ENCODE results near the gene BNIP5.

The BNIP5 gene

DNA sequence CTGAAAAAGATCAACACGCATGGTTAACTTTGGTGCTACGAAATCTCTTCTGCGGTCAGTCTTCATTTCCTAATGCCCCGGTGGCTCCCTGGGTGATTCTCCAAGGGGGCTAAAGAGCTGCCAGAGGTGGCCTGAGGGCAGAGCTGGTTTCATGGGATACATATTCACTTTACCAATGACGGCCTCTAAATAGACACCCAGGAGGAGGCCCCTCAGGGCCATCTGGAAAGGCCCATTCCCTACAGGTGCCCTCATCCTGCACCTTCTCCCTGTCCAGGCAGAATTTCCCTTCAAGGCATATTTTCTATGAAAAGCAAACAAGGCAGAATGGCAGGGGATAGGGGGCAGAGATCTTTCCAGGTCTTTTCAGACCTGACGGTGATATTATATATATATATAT, 12.5 kb downstream of the BNIP5 start:
- DNase-seq (ENCODE audit: low read depth, low spot score), result no peak

DNA sequence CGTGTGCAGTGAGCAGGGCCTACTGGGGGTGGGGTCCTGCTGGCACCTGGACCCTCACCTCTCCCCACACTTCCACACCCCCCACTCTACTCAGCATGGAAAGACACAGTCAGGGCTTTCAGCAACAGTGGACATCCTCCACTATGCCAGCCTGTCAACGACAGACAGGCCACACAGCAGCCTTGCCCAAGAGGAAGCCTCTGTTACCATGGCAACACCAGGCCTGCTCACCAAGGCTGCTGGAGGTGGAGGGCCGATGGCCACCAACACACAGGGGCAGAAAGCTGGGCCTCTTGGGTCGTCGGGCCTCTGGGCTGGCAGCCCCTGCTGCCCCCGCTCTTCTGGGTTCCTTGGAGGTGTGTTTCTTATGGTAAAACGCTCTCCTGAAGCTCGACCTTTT, 13.6 kb downstream of the BNIP5 start:
- DNase-seq (ENCODE audit: low read depth, low spot score), result no peak

DNA sequence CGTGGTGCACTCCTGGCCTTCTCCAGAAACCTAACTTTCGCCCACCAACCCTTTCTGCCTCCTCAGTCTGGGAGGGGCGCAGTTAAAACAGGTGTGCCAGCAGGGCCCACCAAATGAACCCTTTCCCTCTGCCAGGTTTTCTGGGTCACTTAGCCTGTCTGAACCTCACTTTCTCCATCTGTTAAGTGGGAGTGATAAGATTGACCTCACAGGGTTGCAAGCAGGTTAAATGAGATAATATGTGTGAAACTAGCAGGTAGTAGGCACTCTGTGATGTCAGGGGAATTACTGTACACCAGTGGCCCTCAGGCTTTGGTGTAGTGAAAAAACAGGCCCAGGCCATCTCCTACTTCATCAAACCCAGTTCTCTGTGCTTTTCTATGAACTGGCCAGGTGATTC, 14.1 kb downstream of the BNIP5 start:
- DNase-seq (ENCODE audit: low read depth, low spot score), result no peak

DNA sequence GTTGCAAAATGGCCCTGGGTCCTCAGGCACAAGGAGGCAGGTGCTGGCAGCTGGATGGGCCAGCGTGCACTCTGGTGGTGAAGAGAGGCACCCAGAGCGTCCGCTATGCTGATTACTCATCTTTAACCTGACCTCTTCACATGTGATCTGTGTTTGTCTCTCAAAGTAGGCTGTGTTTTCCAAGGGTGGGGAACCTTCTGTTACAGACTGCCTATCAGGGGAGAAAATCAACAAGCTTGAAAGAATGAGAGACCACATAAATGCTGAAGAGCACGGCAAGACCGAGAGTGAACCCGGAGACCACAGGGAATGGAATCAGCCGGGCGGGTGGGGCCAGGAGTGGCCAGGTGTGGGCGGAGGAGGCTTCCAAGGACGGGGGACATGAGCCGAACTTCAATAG, 16.2 kb downstream of the BNIP5 start:
- DNase-seq (ENCODE audit: low read depth, low spot score), result no peak

DNA sequence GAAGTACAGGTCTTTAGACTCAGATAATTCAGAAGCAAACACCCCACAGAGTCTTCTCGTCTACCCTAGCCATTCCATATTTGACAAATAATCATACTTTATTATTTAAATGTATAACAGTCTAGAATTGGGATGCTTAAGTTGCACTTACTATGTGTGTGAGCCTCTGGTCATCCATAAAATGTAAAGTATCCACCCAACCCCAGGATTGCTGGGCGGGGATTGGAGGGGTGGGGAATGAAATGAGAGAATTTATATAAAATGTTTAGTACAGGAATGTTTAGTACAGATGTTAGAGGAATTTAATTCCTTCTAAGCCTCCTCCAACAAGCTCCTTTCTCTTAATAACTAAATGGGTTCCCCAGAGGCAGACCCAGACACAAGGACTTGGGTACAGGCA, 16.9 kb downstream of the BNIP5 start:
- DNase-seq (ENCODE audit: low read depth, low spot score), result no peak

DNA sequence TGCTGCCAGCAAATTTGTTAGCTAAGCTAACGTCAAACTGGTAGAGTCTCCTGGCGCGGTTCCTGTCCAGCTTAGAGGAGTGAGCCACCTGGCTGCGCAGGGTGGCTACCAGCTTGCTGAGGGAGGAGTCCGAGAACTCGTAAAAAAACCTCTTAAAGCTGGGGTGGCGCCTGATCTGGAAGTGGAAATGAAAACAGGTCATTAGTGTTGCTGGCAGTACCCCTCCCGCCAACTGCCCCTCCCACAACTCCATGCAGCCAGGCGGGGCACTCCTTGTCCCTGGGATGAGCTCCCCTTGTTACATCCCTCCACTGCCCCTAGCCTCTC, 17.3 kb downstream of the BNIP5 start:
- no peak for DNase-seq (ENCODE audit: low read depth, low spot score)

DNA sequence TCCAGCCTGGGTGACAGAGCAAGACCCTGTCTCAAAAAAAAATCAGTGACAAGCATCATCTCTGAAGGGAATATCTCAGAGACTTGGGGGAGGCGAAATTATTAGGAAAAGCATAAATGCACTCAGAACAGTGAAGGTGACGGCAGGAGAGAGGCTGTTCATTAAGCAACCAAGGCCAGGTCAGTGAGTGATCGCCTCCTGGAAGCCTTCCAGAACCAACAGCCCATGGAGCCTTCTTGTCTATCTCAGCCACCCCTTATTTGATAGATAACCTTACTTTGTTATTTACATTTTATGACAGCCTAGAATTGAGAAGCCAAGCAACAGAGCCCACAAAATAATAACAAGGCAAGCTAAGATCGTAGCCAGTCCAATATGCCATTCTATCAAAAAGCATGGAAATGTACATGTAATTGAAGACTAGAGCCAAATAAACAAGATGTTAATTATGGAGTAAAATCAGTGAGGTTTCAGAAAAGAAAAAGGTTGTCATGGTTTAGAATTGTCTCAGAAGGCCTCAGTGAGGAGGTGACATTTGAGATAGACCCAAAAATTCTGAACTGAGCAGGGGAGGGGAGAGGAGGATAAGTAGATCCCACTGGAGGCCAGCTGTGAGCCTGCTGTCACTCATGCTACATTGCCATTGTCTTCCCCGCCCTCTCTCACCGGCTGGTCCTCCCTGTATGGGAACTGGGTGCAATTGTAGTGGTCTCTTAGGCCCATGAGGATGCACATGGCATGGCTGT, 17.8 kb downstream of the BNIP5 start:
- no peak for DNase-seq (ENCODE audit: low read depth, low spot score)

DNA sequence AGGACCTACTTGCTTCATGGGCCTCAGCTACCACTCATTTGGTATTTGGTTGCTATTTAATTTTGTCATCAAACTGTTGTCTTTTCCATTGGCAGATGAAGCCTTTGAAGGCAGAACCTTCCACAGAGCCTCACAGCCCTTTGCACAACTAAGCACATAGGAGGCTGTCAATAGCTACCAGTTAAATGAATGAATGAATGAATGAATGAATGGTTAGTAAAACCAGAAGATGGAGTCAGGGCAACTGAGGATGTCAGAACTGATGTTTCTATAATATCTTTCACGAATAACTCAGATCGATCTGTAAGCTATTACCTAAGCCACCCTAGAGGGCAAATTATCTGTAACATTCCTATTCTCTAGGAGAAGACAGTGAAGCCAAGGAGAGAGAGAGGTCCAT, 19.1 kb downstream of the BNIP5 start:
- no peak for DNase-seq (ENCODE audit: low read depth, low spot score)

DNA sequence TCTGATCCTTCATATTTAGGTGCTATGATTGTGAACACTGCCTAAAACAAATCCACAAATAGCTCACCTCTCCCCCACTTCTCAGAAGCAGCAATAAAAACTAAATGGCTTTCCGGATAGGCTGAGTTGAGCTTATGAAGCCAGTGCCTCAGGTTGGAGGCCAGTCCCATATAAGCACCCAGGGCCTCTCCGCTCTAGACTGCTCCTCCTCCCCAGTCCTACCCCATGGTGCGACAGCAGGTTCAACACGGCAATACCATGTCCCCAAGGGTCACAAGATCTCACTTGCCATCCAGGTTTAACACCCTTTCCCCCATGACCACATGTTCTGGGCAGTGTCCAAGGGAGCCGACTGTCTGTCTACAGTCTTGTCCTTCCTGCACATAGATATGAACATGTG, 20.8 kb downstream of the BNIP5 start:
- DNase-seq (ENCODE audit: low read depth, low spot score), result no peak

DNA sequence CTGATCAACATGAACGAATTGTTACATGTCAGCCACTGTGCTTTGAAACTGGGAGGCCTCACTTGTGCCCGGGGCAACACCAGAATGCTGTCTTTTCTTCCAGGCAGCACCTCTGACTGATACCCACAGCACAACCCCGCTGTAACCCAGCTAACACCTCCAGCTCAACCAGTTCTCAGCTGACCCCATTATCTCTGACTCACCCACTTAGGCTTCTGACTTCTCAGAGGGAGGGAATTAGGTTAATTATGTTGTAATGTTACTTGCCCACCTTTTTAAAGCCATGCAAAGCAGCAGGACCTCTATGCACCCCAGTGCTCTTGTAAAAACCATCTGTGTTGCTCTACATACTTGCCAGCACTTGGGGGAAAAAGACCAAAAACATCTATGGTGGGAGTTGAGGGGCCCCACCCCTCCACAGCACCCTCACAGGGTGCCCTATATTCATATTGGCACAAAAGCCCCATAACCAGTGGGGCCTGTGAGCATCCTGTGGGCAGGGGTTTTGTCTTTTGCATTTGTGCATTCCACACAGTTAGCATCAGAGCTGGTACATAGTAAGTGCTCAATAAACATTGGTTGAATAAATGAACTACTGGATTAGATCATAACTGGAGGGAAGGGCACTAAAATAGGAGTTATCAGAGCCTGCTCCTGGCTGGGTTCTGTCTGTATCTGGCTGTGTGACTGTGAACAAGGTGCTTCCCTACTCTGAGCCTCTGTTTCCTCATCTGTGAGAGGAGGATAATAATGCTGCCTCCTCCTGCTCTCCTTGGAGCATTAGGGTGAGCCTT, 22.3 kb downstream of the BNIP5 start:
- DNase-seq (ENCODE audit: low read depth, low spot score), result no peak

DNA sequence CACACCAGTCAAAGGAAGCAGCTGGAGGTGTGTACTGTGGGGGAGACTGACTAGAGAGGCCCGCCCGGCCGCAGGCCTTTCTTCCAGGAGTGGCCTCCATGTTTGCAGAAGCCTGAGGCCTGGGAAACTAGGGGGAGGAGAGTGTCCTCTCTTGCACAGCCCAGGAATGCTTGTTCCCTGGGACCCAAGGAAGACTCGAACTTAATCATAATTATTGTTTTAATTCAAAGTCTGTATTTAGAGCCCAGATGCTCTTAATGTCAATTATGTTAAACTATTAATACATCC, 23.1 kb downstream of the BNIP5 start:
- DNase-seq (ENCODE audit: low read depth, low spot score), result no peak

DNA sequence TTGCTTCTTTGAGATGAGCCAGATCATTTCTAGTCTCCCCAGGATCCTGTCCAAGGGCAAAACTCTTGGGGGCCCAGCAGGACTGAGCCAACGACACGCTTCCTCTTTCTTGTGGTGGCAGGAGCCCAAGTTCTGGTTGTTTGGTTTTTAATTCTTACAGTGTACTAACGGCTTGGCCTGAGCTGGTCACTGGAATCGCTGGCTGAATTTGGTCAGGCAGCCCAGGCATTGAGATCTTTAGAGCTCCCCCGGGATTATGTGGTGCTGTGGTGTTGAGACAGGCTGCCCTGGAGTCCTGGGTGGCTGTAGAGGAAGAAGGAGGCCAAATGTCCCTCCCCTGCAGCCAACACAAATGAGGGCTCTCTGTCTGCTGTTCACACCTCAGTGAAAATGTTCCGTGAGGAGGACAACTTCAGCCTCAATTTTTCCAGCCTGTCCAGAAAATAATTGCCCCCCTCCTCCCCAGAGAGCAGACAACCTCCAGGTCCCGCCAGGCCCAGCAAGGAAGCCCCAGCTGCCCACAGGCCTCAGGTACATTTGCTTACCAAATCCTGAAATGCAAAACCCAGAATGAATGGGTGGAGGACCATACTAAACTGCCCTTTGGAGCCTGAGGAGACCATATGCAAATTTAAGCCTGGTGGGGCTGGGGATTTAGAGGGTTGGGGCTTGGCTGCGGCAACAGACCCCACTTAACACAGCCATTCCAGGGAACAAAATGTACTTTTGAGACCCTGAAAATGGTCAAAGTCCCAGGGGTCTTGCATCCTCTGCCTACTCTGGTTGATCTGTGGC, 23.6 kb downstream of the BNIP5 start:
- no peak for DNase-seq (ENCODE audit: low read depth, low spot score)

DNA sequence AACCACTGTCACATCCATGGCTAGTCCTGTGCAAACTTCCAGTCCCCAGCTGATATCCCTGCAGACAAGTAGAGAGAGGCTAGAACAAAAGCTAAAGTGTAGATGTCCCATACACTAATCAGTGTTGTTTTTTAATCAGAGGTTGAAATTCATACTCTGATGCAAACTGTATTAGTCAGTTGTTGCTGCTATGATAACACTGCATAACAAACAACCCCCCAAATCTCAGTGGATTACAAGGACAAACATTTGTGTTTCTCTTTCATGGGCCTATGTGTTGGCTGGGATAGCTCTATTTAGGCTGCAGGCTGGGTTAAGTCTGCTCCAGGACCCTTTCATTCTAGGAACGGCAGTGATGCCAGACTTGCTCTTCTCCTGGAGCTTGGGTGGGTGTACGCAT, 26.8 kb downstream of the BNIP5 start:
- no peak for DNase-seq (ENCODE audit: low read depth, low spot score)

DNA sequence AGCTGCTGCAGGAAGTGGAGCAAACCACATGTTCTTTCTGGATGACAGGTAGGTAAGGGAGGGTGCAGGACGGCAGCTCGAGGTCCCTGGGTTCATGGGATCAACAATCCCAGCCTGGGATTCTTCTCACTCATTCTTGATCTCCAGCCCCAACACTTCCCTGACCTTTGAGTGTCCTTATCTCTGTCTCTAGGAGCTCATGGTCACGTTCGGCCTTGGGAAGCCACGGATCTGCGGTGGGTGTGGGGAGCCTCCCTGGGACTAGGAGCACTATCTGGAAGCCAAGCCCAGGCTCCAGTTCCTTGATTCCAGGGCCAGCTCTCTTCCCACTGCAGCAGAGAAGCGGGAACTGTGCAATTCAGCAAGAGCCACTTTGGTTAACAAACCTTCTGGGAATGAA, 27.5 kb downstream of the BNIP5 start:
- no peak for DNase-seq (ENCODE audit: low read depth, low spot score)

DNA sequence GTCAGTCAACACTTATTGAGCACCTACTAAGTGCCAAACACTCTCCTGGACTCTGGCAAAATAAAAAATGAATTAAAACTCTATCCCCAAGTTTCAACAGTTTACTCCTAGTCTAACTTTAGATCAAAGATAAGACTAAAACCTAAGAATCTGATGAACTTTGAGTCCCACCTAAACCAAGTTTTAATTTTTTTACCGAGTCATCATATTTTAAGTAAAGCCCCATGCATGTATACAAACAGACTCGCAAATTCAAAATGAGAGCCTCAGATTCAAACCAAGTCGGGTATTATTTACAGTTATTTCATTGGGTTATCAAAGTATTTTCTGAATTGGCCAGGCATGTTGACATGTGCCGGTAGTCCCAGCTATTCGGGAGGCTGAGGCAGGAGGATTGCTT, 28.2 kb downstream of the BNIP5 start:
- no peak for DNase-seq (ENCODE audit: low read depth, low spot score)

DNA sequence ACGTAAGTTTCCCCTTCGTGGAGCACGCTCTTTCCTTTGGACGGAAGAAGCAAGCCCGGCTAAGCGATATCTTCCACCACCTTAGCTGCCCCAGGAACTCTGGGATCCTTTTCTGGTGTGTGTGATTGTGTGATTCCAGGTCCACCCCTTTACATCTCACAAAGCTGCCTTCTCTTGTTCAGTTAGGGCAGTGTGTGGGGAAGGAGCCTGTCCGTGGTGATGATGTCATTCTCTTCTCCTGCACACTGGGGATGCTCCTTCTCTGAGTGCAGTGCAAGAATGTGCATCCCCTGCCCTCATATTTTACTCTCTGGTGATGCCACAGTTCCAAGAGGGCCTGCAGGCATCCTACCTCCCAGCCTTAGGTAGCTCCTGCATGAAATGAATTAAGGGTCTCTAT, 30.3 kb downstream of the BNIP5 start:
- DNase-seq (ENCODE audit: low read depth, low spot score), result no peak

DNA sequence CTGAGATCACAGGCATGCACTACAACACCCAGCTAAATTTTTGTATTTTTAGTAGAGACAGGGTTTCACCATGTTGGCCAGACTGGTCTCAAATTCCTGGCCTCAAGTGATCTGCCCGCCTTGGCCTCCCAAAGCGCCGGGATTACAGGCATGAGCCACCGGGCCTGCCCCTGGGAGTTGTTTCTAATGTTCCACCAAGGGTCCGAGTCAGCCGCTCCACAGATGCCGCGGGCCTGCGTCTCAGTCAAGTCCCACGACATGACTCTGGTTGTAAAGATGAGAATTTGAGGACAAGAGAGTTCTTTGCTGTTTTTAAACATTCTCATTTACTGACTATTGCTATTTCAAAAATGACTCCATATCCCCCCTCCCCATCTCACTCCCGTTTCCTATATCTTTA, 30.8 kb downstream of the BNIP5 start:
- no peak for DNase-seq (ENCODE audit: low read depth, low spot score)

DNA sequence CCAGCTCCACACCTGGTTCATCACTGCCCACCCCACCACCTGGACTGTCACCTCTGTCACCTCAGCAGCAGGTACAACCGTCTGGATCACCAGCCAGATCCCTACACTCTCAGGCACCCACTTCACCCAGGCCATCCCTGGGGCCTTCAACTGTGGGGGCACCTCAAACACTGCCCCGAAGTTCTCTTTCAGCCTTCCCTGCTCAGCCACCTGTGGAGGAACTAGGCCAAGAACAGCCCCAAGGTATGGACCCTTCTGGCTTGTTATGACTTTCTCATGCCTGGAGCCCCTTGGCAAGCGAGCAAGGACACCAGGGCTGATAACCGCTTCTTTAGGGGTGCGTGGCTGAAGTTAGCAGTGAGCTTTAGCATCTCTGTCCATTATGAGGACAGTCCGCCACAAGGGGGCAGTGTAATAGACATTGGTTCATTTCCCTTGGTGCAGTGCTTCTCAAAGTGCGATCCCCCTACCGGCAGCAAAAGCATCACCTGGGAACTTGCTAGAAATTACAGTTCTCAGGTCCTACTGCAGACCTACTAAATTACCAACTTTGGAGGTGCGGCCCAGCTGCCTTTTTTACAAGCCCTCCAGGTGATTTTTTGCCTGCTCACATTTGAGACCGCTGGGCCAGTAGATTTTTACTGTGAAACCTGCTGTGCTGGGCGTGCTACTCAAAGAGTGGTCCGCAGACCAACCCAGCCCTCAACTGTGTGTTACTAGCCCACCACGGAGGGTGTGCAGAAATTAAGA, 34.3 kb downstream of the BNIP5 start:
- DNase-seq (ENCODE audit: low read depth, low spot score), result peak; percentile 88

DNA sequence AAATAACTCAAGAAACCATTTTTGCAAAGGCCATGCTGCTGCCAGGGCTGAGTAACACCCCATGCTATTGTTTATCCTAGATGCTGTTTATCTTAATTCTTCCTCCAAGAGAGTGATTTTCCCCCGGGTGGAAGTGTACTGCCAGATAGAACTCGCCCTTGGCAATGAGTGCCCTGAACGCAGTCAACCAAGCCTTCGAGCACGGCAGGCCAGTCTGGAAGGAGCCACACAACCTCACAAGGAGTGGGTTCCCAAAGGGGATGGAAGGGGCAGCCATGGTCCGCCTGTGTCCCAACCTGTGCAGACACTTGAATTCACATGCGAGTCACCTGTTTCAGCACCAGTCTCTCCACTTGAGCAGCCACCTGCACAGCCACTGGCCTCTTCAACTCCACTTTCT, 34.9 kb downstream of the BNIP5 start:
- no peak for DNase-seq (ENCODE audit: low read depth, low spot score)

DNA sequence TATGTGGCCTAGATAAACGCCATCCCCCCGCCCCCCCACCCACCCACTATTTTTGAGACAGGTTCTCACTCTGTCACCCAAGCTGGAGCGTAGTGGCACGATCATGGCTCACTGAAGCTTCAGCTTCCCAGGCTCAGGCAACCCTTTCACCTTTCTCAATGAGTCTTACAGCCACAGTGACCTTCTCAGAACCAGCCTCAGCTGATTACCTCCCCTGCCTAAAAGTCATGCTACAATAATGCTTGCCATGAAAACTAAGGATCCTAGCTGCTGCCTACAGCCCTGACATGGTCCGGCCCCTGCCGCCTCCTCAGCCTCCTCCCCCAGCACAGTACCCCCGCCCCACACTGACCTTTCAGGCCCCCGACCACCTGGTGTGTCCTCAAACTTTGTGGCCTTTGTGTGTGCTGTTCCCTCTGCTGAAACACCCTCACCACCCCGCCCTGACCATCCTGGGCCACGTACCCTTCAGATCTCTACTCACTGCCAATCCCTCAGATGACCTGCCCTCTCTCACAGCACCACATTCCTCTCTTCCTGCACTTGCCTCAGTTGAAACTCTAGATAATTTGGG, 35.5 kb downstream of the BNIP5 start:
- no peak for DNase-seq (ENCODE audit: low read depth, low spot score)

DNA sequence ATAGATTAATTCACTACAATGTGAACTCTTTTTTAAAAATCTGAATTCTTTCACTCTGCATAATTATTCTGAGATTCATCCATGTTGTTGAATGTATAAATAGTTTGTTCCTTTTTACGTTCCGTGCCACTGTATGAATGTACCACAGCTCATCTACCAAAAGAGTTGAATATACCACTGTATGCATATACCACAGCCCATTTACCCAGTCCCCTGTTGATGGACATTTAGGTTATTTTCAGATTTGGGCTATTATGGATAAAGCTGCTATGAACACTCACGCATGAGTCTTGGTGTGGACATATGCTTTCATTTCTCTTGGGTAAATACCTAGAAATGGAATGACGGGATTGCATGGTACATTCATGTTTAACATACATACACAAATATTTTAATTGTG, 38.7 kb downstream of the BNIP5 start:
- no peak for DNase-seq (ENCODE audit: low read depth, low spot score)

DNA sequence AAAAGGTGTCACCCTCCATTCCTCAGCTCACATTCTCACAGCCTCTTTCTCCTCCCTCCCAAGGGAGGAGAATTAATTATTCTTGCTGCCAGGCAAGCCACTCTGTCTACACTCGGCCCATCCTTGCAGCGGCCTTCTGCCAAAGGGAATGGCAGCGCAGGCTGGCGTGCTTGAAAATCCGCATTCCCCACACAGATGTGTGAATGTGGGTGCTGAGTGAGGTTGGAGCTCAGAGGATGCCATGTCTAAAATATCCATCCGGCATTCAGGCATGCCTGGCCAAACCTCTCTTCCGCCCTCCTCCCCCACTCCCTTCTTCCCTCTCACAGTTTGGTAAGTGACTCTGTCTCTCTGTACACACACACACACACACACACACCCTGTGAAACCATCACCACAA, 39.2 kb downstream of the BNIP5 start:
- DNase-seq (ENCODE audit: low read depth, low spot score), result no peak
